ENCODE data around the gene EZH1. TPM values are rescaled to one million over a fixed set of nuclear protein-coding genes. Genes with fewer than 3 reads are reported as not detected.
A peak's percentile ranks its signal among the peaks of the same experiment; 100 is the strongest.
"Not testable (repeated sequence)": the region's sequence is repeated elsewhere in the genome, so short reads cannot be mapped to it uniquely, and the experiment has no call there.

Gene EZH1
- total RNA-seq, 4 donors from 2014 or later: 13.4 to 49.2 (median 22.0) TPM

GRCh38 chr17:42743595-42744282 is 1.1 kb downstream of the EZH1 start:
- TF ChIP-seq CTCF (IDR thresholded peaks at IDR 0.05) (no peak), POLR2A (IDR thresholded peaks at IDR 0.05) (no peak)
- Histone ChIP-seq H3K27ac (peak overlapping the region; percentile 96 to 98 (median 98)), H3K36me3 (peaks cover 0 to 4% (median 0%) of the 10 kb centered on the region in 3 donors), H3K4me3 (peak overlapping the region; percentile 86 to 90 (median 87)), H3K9me3 (no peaks in the 10 kb centered on the region), H3K4me1 (peaks cover 9 to 36% (median 15%) of the 10 kb centered on the region in 3 donors), H3K27me3 (no peaks in the 10 kb centered on the region)
- intact Hi-C loops (cut with DNase I): no loop called here
- WGBS, 2 donors: 55 to 61% methylated on average over 10 of the region's 10 CpGs
- no peak for DNase-seq

- DNase-seq; H3K36me3 ChIP-seq; H3K27ac ChIP-seq; H3K27me3 ChIP-seq; intact Hi-C loops (cut with DNase I); H3K4me3 ChIP-seq; H3K9me3 ChIP-seq: not testable (repeated sequence)
- peaks cover 9 to 28% (median 15%) of the 10 kb centered on the region in 3 donors for H3K4me1 ChIP-seq
- WGBS, 2 donors: 96% methylated on average over 11 of the region's 11 CpGs
Observed at GRCh38 chr17:42742916-42743315, 1.9 kb downstream of the EZH1 start.

GRCh38 chr17:42740699-42741098 is 4.1 kb downstream of the EZH1 start:
- Histone ChIP-seq H3K9me3 (no peaks in the 10 kb centered on the region), H3K27me3 (no peaks in the 10 kb centered on the region), H3K4me3 (no peak overlapping the region), H3K36me3 (peaks cover 0 to 13% (median 0%) of the 10 kb centered on the region in 3 donors), H3K27ac (no peak overlapping the region), H3K4me1 (peaks cover 9 to 42% (median 19%) of the 10 kb centered on the region in 3 donors)
- TF ChIP-seq CTCF (IDR thresholded peaks at IDR 0.05) (no peak), POLR2A (IDR thresholded peaks at IDR 0.05) (no peak)
- DNase-seq: no peak
- intact Hi-C loops (cut with DNase I): no loop called here
- 47 to 64% methylated on average over 1 of the region's 1 CpG for WGBS, 2 donors

- TF ChIP-seq POLR2A (IDR thresholded peaks at IDR 0.05) (no peak), CTCF (IDR thresholded peaks at IDR 0.05) (no peak)
- H3K9me3 ChIP-seq: no peaks in the 10 kb centered on the region
- H3K4me1 ChIP-seq: no peaks in the 10 kb centered on the region
- no peak overlapping the region for H3K4me3 ChIP-seq
- H3K27ac ChIP-seq: no peak overlapping the region
- H3K27me3 ChIP-seq: no peaks in the 10 kb centered on the region
- DNase-seq: no peak
- WGBS, 2 donors: 90 to 97% methylated on average over 6 of the region's 6 CpGs
- H3K36me3 ChIP-seq: peaks cover 0 to 99% (median 54%) of the 10 kb centered on the region in 3 donors
- intact Hi-C loops (cut with DNase I): no loop called here
Observed at GRCh38 chr17:42725143-42725542, 19.7 kb downstream of the EZH1 start.

GRCh38 chr17:42723636-42724035 is 21.2 kb downstream of the EZH1 start:
- Histone ChIP-seq H3K4me3 (no peak overlapping the region), H3K27me3 (no peaks in the 10 kb centered on the region), H3K36me3 (peaks cover 4 to 99% (median 59%) of the 10 kb centered on the region in 3 donors), H3K4me1 (no peaks in the 10 kb centered on the region), H3K27ac (no peak overlapping the region), H3K9me3 (no peaks in the 10 kb centered on the region)
- intact Hi-C loops (cut with DNase I): loop anchor here (5.0 kb wide), 1 partner anchor 39 kb away; the partner anchor contains the start of gene RAMP2
- WGBS, 2 donors: 76 to 93% methylated on average over 3 of the region's 3 CpGs
- TF ChIP-seq CTCF (IDR thresholded peaks at IDR 0.05) (no peak), POLR2A (IDR thresholded peaks at IDR 0.05) (no peak)
- no peak for DNase-seq
